ENCODE results near the gene OSBPL10.
"Not testable (repeated sequence)": the region's sequence is repeated elsewhere in the genome, so short reads cannot be mapped to it uniquely, and the experiment has no call there.

OSBPL10 gene

GRCh38 chr3:31981206-31982181 lies at the start of gene OSBPL10, which contains the start of gene ZNF860:
Gene OSBPL10 (minus strand): TSS chr3:31981262. CDS start chr3:31981179, 83 bp downstream.
Gene ZNF860 (plus strand): TSS chr3:31981750. CDS start chr3:31989080, 7,330 bp downstream.
- FAIRE-seq: no peak

- no peak for FAIRE-seq
Observed at GRCh38 chr3:32026593-32026992, 45.5 kb upstream of the OSBPL10 start.

- FAIRE-seq: no peak
Observed at GRCh38 chr3:32022947-32023346, 41.9 kb upstream of the OSBPL10 start.

GRCh38 chr3:32021748-32022147 lies 40.7 kb upstream of the OSBPL10 start:
- FAIRE-seq: no peak

- no peak for FAIRE-seq
Observed at GRCh38 chr3:32021155-32021554, 40.1 kb upstream of the OSBPL10 start.

GRCh38 chr3:32018757-32019564 lies 37.9 kb upstream of the OSBPL10 start:
- FAIRE-seq: peak; percentile 96

- FAIRE-seq: no peak
Observed at GRCh38 chr3:32017286-32017685, 36.2 kb upstream of the OSBPL10 start.

GRCh38 chr3:32015638-32016037 lies 34.6 kb upstream of the OSBPL10 start:
- FAIRE-seq: not testable (repeated sequence)

GRCh38 chr3:32010699-32011098 lies 29.6 kb upstream of the OSBPL10 start:
- not testable (repeated sequence) for FAIRE-seq

GRCh38 chr3:32009957-32010356 lies 28.9 kb upstream of the OSBPL10 start:
- no peak for FAIRE-seq

GRCh38 chr3:32009101-32009500 lies 28.0 kb upstream of the OSBPL10 start:
- no peak for FAIRE-seq

- FAIRE-seq: no peak
Observed at GRCh38 chr3:32004113-32004765, 23.2 kb upstream of the OSBPL10 start.

GRCh38 chr3:32003380-32003779 lies 22.3 kb upstream of the OSBPL10 start:
- no peak for FAIRE-seq

GRCh38 chr3:32002561-32003368 lies 21.7 kb upstream of the OSBPL10 start:
- no peak for FAIRE-seq

GRCh38 chr3:32000877-32001276 lies 19.8 kb upstream of the OSBPL10 start:
- no peak for FAIRE-seq

- FAIRE-seq: no peak
Observed at GRCh38 chr3:31999907-32000439, 18.9 kb upstream of the OSBPL10 start.

GRCh38 chr3:31997500-31997899 lies 16.4 kb upstream of the OSBPL10 start:
- FAIRE-seq: no peak

- FAIRE-seq: no peak
Observed at GRCh38 chr3:31996195-31996594, 15.1 kb upstream of the OSBPL10 start.

- FAIRE-seq: not testable (repeated sequence)
Observed at GRCh38 chr3:31995026-31995425, 14.0 kb upstream of the OSBPL10 start.

- no peak for FAIRE-seq
Observed at GRCh38 chr3:31993843-31994242, 12.8 kb upstream of the OSBPL10 start.

- FAIRE-seq: not testable (repeated sequence)
Observed at GRCh38 chr3:31992995-31993394, 11.9 kb upstream of the OSBPL10 start.

GRCh38 chr3:31988271-31988670 lies 7.2 kb upstream of the OSBPL10 start:
- no peak for FAIRE-seq

Measured in A204.1 (cell line).